HG02884 (cell line): ENCODE results near the gene KRT73.

ENCODE experiments used
- ATAC-seq: cut with Tn5 transposase; IDR thresholded peaks from one replicate; pipeline ENCODE4 v1.9.1; 2021; ENCODE audit warnings: mild to moderate bottlenecking, moderate library complexity; ENCODE audit not compliant: unreplicated experiment

Gene KRT73

DNA sequence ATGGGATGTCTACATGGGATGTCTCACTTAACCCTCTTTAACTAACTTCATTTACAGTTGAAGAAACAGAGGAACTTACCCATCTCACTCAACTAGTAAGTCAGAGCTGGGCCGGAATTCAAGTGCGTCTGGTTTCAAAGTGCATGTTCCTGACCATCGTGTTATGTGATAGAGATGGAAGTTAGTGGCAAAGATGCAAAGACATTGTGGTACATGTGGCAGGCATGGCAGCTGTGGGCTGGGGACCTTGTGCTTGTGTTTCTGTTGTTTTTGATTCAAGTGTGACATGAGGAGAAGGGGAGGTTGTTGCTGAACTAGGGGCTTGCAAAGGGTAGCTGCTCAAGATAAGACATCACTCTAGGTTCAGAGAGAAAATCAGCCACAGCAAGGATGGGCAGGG, 42.4 kb downstream of the KRT73 start:
- ATAC-seq = no peak

GRCh38 chr12:52575256-52575655, 43.1 kb downstream of the KRT73 start:
- no peak for ATAC-seq

GRCh38 chr12:52573743-52574142, 44.6 kb downstream of the KRT73 start, which contains the start of gene KRT74:
KRT74 (minus strand) TSS chr12:52573843; CDS start chr12:52573777, 66 bp downstream.
- ATAC-seq = no peak

- ATAC-seq = no peak
Measured at GRCh38 chr12:52573306-52573705, 45.1 kb downstream of the KRT73 start.

GRCh38 chr12:52570511-52570910, 47.8 kb downstream of the KRT73 start:
- ATAC-seq = no peak

GRCh38 chr12:52568111-52568510, 50.2 kb downstream of the KRT73 start:
- no peak for ATAC-seq

GRCh38 chr12:52566847-52567291, 51.5 kb downstream of the KRT73 start:
- no peak for ATAC-seq

DNA sequence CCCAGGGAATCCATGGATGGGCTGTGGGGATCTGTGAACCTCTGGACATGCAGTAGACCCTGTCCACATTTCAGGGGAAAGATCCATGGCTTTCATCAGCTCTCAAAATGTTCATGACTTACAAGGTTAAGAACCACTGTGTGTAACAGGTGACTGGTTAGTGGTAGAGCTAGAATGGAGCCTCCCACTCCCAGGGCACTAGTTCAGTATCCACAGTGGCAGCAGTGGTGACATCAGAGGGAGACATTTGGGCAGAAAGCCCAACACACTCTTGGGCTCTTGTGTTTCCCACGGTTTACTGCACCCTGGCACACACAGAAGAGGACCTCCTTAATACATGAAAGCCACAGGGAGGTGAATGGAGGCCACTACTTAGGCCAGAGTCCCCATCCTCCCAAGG, 53.8 kb downstream of the KRT73 start:
- ATAC-seq = no peak

DNA sequence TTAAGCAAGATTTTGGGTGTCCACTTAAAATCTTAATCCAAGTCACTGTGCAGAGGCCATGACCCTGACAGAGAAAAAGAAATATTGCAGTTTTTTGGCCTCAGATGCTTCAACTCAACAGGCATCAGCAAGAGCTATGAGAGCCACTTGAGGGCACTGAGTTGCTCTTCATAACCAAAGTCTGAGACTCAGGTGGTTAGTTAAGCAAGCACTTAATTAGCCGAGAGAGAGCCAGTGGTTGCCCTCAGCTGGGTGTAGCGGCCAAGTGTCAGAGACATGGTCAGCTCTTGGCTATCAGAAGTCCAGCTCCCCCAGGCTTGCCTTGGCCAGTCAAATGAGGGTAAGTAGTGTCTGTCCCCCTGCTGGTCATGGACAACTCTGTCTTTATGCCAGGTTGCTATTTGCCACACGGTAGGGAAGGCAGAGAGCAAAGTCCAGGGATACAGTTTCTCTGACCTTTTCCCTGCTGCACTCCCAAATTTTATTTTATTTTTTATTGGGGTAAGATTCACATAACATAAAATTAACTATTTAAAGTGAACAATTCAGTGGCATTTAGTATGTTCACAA, 56.4 kb downstream of the KRT73 start:
- ATAC-seq = no peak

GRCh38 chr12:52559979-52560378, 58.4 kb downstream of the KRT73 start:
- ATAC-seq = no peak

GRCh38 chr12:52558781-52559445, 59.4 kb downstream of the KRT73 start:
- no peak for ATAC-seq
